GM12878 (cell line): ENCODE measurements around the gene NUB1. TPM values are rescaled to one million over a fixed set of nuclear protein-coding genes. Genes with fewer than 3 reads are reported as not detected.

Experiments
- BHLHE40 ChIP-seq, 2 experiments: fragments of 450-650 bp in 1 of 2; IDR thresholded peaks; 2 replicates each; pipeline ENCODE4 v1.6.1; 2011 to 2017; ENCODE audit warnings: low read depth in 2 of 2, borderline replicate concordance in 1 of 2, improper control_type of control experiment in 1 of 2, low read length in 1 of 2, mild to moderate bottlenecking in 1 of 2
- CHD1 ChIP-seq: IDR thresholded peaks from 2 replicates; pipeline ENCODE4 v1.6.1; 2012; ENCODE audit warnings: low read depth, low read length, improper control_type of control experiment
- CHD4 ChIP-seq: fragments of 200-600 bp; sonication (generic); IDR thresholded peaks from 2 replicates; pipeline ENCODE4 v1.6.1; 2016; ENCODE audit warnings: mild to moderate bottlenecking
- EGR1 ChIP-seq, 2 experiments: IDR thresholded peaks; 1 replicate in 1 of 2; 2 replicates in 1 of 2; pipeline ENCODE4 v1.6.1; 2011 to 2012; ENCODE audit warnings: low read depth in 2 of 2, low read length in 2 of 2, borderline replicate concordance in 1 of 2, mild to moderate bottlenecking in 1 of 2, moderate library complexity in 1 of 2
- EZH2 ChIP-seq: IDR thresholded peaks from 2 replicates; pipeline ENCODE4 v1.6.1; 2012; ENCODE audit warnings: low read depth, mild to moderate bottlenecking, control low read depth, inconsistent platforms, low read length, borderline replicate concordance; ENCODE audit not compliant: control insufficient read depth
- HCFC1 ChIP-seq: fragments of 150-350 bp; IDR thresholded peaks from 2 replicates; pipeline ENCODE4 v1.6.1; 2014; ENCODE audit warnings: low read length
- KDM1A ChIP-seq: fragments of 200-600 bp; sonication (generic); IDR thresholded peaks from 2 replicates; pipeline ENCODE4 v1.6.1; 2016; ENCODE audit warnings: borderline replicate concordance
- MTA3 ChIP-seq: IDR thresholded peaks from 2 replicates; pipeline ENCODE4 v1.6.1; 2012; ENCODE audit warnings: low read length, inconsistent platforms, borderline replicate concordance
- PBX3 ChIP-seq: IDR thresholded peaks from 2 replicates; pipeline ENCODE4 v1.6.1; 2011; ENCODE audit warnings: mild to moderate bottlenecking, low read depth, low read length, moderate library complexity; ENCODE audit not compliant: insufficient replicate concordance
- POLR2AphosphoS5 ChIP-seq: IDR thresholded peaks from 2 replicates; pipeline ENCODE4 v1.6.1; 2011; ENCODE audit warnings: mild to moderate bottlenecking, low read length, inconsistent platforms
- RUNX3 ChIP-seq: IDR thresholded peaks from 2 replicates; pipeline ENCODE4 v1.6.1; 2012; ENCODE audit warnings: low read length, inconsistent platforms
- SIN3A ChIP-seq: IDR thresholded peaks from 2 replicates; pipeline ENCODE4 v1.6.1; 2012; ENCODE audit warnings: low read depth, low read length, improper control_type of control experiment
- SIX5 ChIP-seq: IDR thresholded peaks from 2 replicates; pipeline ENCODE4 v1.6.1; 2011; ENCODE audit warnings: mild to moderate bottlenecking, low read depth, low read length, moderate library complexity; ENCODE audit not compliant: severe bottlenecking
- TBL1XR1 ChIP-seq: IDR thresholded peaks from 2 replicates; pipeline ENCODE4 v1.6.1; 2012; ENCODE audit warnings: low read depth, low read length, improper control_type of control experiment
- ZNF274 ChIP-seq: IDR thresholded peaks from one replicate; pipeline ENCODE4 v1.8.0; 2011; ENCODE audit not compliant: insufficient read length, insufficient read depth
- polyA plus RNA-seq, 11 experiments: library from polyadenylated mRNA; depleted of rRNA in 4 of 11; unstranded in 6 of 11; stranded (reverse) in 5 of 11; fragments of >200 nt; fragmentation: Nextera tagmentation in 4 of 11; fragmentation: Illumina TruSeq in 1 of 11; extraction: Ambion mirVana in 4 of 11; extraction: Trizol in 1 of 11; gene quantifications; 1 replicate in 1 of 11; 2 replicates in 10 of 11; pipeline versions ENCODE4 v1.2.1 to v1.2.3, GENCODE V29; 2011 to 2016; ENCODE audit warnings: inconsistent platforms in 2 of 11, missing spikeins in 2 of 11, low read depth in 1 of 11
- total RNA-seq, 4 experiments: library from RNA; depleted of rRNA in 3 of 4; stranded (reverse); fragments of >200 nt in 3 of 4; fragmentation: Illumina TruSeq in 1 of 4; extraction: Trizol in 1 of 4; gene quantifications; 2 replicates each; pipeline versions ENCODE4 v1.2.1 to v1.2.3, GENCODE V29; 2013 to 2021
- TF ChIP-seq, protein P1 (sequence below): fragments of 450-650 bp; IDR thresholded peaks from 2 replicates; pipeline ENCODE4 v1.6.1; 2017; ENCODE audit warnings: mild to moderate bottlenecking, moderate library complexity
- TF ChIP-seq, protein P2 (sequence below): IDR thresholded peaks from 2 replicates; pipeline ENCODE4 v1.6.1; 2012; ENCODE audit warnings: improper control_type of control experiment, low read depth, low read length; ENCODE audit not compliant: insufficient replicate concordance
- TF ChIP-seq, protein P3 (sequence below): fragments of 450-650 bp; IDR thresholded peaks from 2 replicates; pipeline ENCODE4 v1.6.1; 2014; ENCODE audit warnings: mild to moderate bottlenecking

NUB1 gene
- total and polyA plus RNA-seq, 10 of the 15 experiments (the other 5 are each of a cell fraction or from before 2014, with no cell fraction given): 24.1 to 102 (median 49.0) TPM

GRCh38 chr7:151341357-151342101, at the start of gene NUB1 (continued):
- TF ChIP-seq, protein P1, sequence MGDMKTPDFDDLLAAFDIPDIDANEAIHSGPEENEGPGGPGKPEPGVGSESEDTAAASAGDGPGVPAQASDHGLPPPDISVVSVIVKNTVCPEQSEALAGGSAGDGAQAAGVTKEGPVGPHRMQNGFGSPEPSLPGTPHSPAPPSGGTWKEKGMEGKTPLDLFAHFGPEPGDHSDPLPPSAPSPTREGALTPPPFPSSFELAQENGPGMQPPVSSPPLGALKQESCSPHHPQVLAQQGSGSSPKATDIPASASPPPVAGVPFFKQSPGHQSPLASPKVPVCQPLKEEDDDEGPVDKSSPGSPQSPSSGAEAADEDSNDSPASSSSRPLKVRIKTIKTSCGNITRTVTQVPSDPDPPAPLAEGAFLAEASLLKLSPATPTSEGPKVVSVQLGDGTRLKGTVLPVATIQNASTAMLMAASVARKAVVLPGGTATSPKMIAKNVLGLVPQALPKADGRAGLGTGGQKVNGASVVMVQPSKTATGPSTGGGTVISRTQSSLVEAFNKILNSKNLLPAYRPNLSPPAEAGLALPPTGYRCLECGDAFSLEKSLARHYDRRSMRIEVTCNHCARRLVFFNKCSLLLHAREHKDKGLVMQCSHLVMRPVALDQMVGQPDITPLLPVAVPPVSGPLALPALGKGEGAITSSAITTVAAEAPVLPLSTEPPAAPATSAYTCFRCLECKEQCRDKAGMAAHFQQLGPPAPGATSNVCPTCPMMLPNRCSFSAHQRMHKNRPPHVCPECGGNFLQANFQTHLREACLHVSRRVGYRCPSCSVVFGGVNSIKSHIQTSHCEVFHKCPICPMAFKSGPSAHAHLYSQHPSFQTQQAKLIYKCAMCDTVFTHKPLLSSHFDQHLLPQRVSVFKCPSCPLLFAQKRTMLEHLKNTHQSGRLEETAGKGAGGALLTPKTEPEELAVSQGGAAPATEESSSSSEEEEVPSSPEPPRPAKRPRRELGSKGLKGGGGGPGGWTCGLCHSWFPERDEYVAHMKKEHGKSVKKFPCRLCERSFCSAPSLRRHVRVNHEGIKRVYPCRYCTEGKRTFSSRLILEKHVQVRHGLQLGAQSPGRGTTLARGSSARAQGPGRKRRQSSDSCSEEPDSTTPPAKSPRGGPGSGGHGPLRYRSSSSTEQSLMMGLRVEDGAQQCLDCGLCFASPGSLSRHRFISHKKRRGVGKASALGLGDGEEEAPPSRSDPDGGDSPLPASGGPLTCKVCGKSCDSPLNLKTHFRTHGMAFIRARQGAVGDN: peak; percentile 72
- no peak for TF ChIP-seq EZH2
- TF ChIP-seq SIX5: no peak
- TF ChIP-seq EGR1 (IDR thresholded peaks at IDR 0.05; ENCODE audit: borderline replicate concordance in 1 of 2, low read depth in 2 of 2, low read length in 2 of 2): peak in 1 of 2 experiments; percentile 63; a peak in 2 of 3 replicates
- TF ChIP-seq HCFC1: peak; percentile 41; the same call in 1 of the 2 replicates
- no peak for TF ChIP-seq PBX3
- no peak for TF ChIP-seq MTA3
- TF ChIP-seq CHD1: no peak
- no peak for TF ChIP-seq CHD4
- TF ChIP-seq SIN3A: 0 out of 2 replicates have a peak, but pooled peaks have one; percentile 32
- TF ChIP-seq, protein P2, sequence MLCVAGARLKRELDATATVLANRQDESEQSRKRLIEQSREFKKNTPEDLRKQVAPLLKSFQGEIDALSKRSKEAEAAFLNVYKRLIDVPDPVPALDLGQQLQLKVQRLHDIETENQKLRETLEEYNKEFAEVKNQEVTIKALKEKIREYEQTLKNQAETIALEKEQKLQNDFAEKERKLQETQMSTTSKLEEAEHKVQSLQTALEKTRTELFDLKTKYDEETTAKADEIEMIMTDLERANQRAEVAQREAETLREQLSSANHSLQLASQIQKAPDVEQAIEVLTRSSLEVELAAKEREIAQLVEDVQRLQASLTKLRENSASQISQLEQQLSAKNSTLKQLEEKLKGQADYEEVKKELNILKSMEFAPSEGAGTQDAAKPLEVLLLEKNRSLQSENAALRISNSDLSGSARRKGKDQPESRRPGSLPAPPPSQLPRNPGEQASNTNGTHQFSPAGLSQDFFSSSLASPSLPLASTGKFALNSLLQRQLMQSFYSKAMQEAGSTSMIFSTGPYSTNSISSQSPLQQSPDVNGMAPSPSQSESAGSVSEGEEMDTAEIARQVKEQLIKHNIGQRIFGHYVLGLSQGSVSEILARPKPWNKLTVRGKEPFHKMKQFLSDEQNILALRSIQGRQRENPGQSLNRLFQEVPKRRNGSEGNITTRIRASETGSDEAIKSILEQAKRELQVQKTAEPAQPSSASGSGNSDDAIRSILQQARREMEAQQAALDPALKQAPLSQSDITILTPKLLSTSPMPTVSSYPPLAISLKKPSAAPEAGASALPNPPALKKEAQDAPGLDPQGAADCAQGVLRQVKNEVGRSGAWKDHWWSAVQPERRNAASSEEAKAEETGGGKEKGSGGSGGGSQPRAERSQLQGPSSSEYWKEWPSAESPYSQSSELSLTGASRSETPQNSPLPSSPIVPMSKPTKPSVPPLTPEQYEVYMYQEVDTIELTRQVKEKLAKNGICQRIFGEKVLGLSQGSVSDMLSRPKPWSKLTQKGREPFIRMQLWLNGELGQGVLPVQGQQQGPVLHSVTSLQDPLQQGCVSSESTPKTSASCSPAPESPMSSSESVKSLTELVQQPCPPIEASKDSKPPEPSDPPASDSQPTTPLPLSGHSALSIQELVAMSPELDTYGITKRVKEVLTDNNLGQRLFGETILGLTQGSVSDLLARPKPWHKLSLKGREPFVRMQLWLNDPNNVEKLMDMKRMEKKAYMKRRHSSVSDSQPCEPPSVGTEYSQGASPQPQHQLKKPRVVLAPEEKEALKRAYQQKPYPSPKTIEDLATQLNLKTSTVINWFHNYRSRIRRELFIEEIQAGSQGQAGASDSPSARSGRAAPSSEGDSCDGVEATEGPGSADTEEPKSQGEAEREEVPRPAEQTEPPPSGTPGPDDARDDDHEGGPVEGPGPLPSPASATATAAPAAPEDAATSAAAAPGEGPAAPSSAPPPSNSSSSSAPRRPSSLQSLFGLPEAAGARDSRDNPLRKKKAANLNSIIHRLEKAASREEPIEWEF: no peak
- no peak for TF ChIP-seq ZNF274
- TF ChIP-seq TBL1XR1: no peak
- TF ChIP-seq BHLHE40 (IDR thresholded peaks at IDR 0.05; ENCODE audit: borderline replicate concordance in 1 of 2, low read depth in 2 of 2, low read length in 1 of 2): peak in 1 of 2 experiments; percentile 54; a peak in 2 of 4 replicates
- TF ChIP-seq, protein P3, sequence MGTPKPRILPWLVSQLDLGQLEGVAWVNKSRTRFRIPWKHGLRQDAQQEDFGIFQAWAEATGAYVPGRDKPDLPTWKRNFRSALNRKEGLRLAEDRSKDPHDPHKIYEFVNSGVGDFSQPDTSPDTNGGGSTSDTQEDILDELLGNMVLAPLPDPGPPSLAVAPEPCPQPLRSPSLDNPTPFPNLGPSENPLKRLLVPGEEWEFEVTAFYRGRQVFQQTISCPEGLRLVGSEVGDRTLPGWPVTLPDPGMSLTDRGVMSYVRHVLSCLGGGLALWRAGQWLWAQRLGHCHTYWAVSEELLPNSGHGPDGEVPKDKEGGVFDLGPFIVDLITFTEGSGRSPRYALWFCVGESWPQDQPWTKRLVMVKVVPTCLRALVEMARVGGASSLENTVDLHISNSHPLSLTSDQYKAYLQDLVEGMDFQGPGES: no peak
- TF ChIP-seq KDM1A: no peak
- TF ChIP-seq RUNX3: no peak
- TF ChIP-seq POLR2AphosphoS5: peak; percentile 53; the same call in 1 of the 2 replicates
- TF ChIP-seq, all 136 proteins: peak for 21
